HFF-Myc (cell line): Measurements from ENCODE around the gene TSTD2.

Experiments
- DNase-seq: peaks from one replicate; pipeline ENCODE4 v3.0.0-alpha.2; 2011; ENCODE audit warnings: low read depth; ENCODE audit errors: extremely low read depth
- H3K4me3 ChIP-seq: replicated peaks from 2 replicates; pipeline ENCODE4 v1.5.1; 2011; ENCODE audit warnings: low read depth, mild to moderate bottlenecking, control low read depth, low read length
- TF ChIP-seq, protein P1 (sequence below): IDR thresholded peaks from 2 replicates; pipeline ENCODE4 v1.5.1; 2012; ENCODE audit warnings: mild to moderate bottlenecking, low read depth, low read length, control low read depth; ENCODE audit errors: missing control alignments

The TSTD2 gene

DNA sequence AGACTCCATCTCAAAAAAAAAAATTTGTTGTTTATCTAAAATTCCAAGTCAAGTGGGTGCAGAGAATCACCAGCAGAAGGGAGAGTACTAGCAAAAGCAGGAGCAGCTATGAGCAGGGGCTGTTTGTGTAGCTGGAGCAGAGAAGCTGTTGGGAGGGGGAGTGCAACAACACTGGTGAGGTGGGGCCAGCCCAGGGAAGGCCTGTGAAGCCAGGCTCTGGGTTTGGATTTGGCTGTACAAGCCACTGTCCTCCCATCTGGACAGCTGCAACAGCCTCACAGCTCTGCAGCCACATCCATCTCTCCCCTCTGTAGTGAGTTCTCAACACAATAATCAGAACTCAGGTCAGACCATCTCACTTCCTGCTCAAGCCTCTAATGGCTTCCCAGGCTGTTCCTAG lies 72.3 kb downstream of the TSTD2 start:
- TF ChIP-seq, protein P1, sequence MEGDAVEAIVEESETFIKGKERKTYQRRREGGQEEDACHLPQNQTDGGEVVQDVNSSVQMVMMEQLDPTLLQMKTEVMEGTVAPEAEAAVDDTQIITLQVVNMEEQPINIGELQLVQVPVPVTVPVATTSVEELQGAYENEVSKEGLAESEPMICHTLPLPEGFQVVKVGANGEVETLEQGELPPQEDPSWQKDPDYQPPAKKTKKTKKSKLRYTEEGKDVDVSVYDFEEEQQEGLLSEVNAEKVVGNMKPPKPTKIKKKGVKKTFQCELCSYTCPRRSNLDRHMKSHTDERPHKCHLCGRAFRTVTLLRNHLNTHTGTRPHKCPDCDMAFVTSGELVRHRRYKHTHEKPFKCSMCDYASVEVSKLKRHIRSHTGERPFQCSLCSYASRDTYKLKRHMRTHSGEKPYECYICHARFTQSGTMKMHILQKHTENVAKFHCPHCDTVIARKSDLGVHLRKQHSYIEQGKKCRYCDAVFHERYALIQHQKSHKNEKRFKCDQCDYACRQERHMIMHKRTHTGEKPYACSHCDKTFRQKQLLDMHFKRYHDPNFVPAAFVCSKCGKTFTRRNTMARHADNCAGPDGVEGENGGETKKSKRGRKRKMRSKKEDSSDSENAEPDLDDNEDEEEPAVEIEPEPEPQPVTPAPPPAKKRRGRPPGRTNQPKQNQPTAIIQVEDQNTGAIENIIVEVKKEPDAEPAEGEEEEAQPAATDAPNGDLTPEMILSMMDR, result no peak
- DNase-seq, result no peak
- no peak overlapping the region for H3K4me3 ChIP-seq

DNA sequence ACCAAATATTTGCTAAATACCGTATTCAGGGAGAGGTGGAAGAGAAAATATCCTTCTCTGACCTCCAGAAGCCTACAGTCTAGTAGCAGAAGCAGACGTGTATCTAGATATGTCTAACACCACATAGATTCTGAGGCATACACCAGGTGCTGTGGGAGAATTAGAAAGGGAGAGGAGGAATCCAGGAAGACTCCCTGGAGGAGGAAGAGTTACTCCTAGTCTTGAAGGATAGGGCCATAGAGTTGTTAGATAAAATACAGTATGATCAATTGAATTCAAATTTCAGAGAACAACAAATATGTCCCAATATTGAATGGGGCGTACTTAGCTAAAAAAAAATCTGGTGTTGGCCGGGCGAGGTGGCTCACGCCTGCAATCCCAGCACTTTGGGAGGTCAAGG lies 73.0 kb downstream of the TSTD2 start:
- TF ChIP-seq, protein P1, result no peak
- no peak for DNase-seq

DNA sequence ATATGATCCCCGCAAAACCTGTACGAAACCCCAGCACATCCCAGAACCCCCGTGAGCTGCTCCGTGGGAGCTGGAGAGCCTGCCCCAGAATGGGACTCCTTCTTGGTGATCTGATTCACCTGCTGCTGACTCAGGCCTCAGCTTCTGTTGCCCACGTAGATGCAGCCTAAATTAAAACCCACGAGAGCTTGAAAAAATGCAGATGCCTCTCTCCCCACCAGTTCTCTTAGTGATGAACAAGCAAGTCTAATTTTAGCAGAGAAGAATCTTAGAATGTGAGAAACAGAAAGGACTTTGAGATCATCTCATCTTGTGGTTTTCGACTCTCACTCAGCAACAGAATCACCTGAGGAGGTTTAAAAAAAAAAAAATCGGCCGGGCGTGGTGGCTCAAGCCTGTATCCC lies 74.1 kb downstream of the TSTD2 start:
- no peak for DNase-seq

More for the DNA sequence above, 73.0 kb downstream of the TSTD2 start:
- no peak overlapping the region for H3K4me3 ChIP-seq

DNA sequence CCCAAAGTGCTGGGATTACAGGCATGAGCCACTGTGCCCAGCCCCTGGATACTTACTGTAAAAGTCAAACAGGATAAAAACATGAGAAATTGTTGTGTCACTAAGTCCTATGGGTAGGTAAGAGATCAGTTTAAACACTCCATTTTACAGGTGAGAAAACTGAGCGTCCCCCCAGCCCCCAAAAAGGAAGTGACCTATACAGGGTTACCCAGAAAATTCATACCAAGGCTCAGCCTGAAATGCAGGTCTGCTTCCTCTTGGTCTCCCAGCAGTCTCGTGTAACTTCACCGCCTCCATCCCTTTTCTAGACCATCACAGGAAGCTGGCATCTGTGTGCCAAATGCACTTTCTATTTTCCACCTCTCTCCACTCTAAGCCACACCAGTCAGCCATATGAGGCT lies 74.5 kb downstream of the TSTD2 start:
- no peak overlapping the region for H3K4me3 ChIP-seq
- TF ChIP-seq, protein P1, result no peak
- DNase-seq, result no peak

More for the DNA sequence above, 74.1 kb downstream of the TSTD2 start:
- no peak overlapping the region for H3K4me3 ChIP-seq
- TF ChIP-seq, protein P1, result no peak

DNA sequence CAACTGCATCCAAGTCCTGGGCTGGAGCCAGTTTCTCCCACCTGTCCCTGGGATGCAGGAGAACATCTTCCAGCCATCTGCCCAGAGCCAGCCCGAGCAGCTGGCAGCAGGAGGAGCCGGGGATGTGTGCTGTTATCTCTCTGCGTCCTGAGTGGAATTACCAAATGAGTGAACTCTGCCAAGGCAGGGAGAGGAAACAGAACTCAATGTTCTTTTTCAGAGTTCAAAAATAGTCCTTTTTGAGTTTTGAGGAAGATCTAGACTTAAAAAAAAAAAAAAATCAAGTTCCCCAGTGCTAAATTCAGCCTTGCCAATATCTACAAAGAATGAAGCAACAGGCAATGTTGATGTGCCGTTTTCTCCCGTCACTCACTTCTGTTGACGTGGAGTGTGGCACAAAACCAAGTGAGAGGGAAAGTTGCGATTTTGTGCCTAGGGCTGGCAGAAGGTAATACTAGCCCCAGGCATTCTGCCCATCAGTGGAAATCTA lies 75.5 kb downstream of the TSTD2 start:
- no peak for DNase-seq
- TF ChIP-seq, protein P1, result no peak
- no peak overlapping the region for H3K4me3 ChIP-seq

DNA sequence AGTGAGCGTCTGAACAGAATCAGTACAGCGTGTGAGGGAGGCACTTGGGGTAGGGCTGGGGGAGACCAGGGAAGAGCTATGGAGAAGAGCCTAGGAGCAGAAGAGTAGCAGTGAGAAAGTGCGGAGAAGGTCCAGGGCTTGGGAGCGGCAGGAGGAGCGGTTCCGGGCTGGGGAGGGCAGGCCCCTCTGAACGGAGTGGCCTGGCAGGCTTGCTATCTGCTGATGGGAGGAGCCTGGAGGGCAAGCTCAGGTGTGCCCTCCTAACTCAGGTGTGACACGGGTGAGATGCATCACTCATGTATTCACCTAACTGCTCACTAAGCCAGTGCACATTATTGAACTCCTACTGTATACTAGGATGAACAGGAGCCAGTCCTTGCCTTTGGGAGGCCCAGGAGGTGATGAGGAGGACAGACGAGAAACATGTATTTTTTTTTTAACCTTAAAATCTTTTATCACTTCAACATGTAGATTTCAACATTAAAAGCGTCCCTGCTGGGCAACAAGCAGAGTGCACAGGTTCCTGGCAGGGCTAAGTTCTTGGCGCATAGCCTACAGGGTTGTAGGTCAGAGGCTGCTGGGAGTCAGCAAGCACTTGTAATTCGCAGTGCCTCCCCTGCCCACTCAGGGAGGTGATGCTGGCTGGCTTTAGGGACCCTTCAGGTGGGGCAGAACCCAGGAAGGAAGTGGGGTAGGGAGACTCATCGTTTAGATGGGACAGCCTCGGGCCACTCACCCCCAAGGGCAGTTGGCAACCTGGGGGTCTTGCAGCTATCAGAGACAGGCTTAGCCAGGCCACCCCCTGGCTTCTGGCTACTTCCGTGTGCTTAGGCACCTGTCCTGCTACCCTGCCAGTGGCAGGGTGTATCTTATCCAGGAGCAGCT lies 76.2 kb downstream of the TSTD2 start:
- DNase-seq, result no peak
- H3K4me3 ChIP-seq, result no peak overlapping the region
- TF ChIP-seq, protein P1, result no peak
